A549 treated with CpdA at 1 μM for 4 hours (cell line): Measurements from ENCODE around the gene SV2B. TPM values are rescaled to one million over a fixed set of nuclear protein-coding genes. Genes with fewer than 3 reads are reported as not detected.

Experiments
- total RNA-seq: library from RNA; stranded (reverse); fragments of 200-300 nt; extraction: Qiagen RNA extraction; gene quantifications from 5 replicates; pipeline ENCODE4 v1.2.3, GENCODE V29; 2022; ENCODE audit warnings: low read depth

The SV2B gene
- total RNA-seq: 0.02 to 0.13 TPM (median 0.03 TPM) in 3 of 5 replicates, not detected in the others

GRCh38 chr15:91099995-91100813, at the start of gene SV2B:
SV2B (plus strand) TSS chr15:91100257; CDS start chr15:91226264, 126,007 bp downstream.

Other genes starting within 250 kb of the SV2B start
- gene FURIN, start 231.7 kb upstream of the SV2B start, total RNA-seq: 42.6 to 59.2 TPM (median 51.4 TPM) in 5 replicates
- gene FES, start 215.8 kb upstream of the SV2B start, total RNA-seq: 0.74 to 1.0 TPM (median 0.86 TPM) in 5 replicates
- gene MAN2A2, start 197.0 kb upstream of the SV2B start, total RNA-seq: 25.4 to 30.2 TPM (median 28.4 TPM) in 5 replicates
- gene HDDC3, start 167.7 kb upstream of the SV2B start, total RNA-seq: 22.6 to 34.3 TPM (median 33.7 TPM) in 5 replicates
- 56.7 to 61.9 TPM (median 58.6 TPM) in 5 replicates for gene UNC45A, start 165.0 kb upstream of the SV2B start, total RNA-seq
- 19.4 to 55.3 TPM (median 34.3 TPM) in 5 replicates for gene RCCD1, start 145.4 kb upstream of the SV2B start, total RNA-seq
- gene PRC1, start 105.7 kb upstream of the SV2B start, total RNA-seq: 189 to 274 TPM (median 209 TPM) in 5 replicates
- gene VPS33B, start 77.7 kb upstream of the SV2B start, total RNA-seq: 11.2 to 17.4 TPM (median 13.7 TPM) in 5 replicates